ENCODE data around the gene RBMY1B. TPM values are rescaled to one million over a fixed set of nuclear protein-coding genes. Genes with fewer than 3 reads are reported as not detected.
"Not testable (repeated sequence)": the region's sequence is repeated elsewhere in the genome, so short reads cannot be mapped to it uniquely, and the experiment has no call there.

The RBMY1B gene
- total RNA-seq, result not detected

DNA sequence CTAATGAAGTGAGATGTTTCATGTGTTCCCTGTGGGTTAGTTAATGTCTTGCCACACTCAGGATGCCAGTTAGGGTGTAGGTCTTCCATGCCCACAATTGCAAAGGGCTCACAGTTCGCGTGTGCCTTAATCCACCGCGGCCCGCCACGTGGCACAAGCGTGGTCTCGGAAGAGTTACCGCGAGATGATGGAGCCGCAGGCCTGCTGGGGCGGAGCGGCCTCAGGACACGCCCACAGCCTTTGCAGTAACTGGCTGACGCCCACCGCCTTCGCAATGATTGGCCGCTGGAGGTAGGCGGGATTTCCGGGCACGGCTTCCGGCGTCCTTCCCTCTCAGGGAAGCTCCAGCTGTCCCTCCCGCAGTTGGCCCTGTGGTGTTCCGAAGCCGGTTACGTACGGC is at the start of gene RBMY1B:
Gene RBMY1B (plus strand): TSS at position 301 of the 400 bp plus-strand sequence. CDS start 2,013 bp downstream, outside the sequence.
- POLR2A ChIA-PET; H3K27ac Mint-ChIP-seq; H3K4me3 Mint-ChIP-seq; H3K4me1 Mint-ChIP-seq; H3K27me3 Mint-ChIP-seq; ATAC-seq (ENCODE audit: low read depth); H3K36me3 Mint-ChIP-seq; H3K9me3 Mint-ChIP-seq; DNase-seq: not testable (repeated sequence)

DNA sequence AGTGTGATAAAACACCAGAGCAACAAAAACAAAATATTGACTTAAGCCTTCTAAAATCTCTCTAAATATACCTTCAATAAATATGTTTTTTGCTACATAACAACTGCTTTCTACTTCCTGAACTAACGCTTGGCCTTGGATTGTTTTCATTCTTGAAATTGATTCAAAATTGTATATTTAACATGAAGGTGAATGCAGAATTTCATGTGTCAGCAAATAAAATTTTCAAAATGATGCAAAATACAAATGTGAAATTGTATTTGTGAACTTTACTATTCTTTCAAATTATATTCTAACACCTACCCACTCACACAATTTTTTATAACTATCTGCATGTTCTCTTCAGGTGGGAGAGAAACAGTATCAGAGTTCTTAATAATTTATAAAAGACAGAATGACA is 48.2 kb upstream of the RBMY1B start:
- H3K4me3 Mint-ChIP-seq; H3K9me3 Mint-ChIP-seq; ATAC-seq (ENCODE audit: low read depth); H3K27ac Mint-ChIP-seq; H3K4me1 Mint-ChIP-seq; H3K36me3 Mint-ChIP-seq; DNase-seq; H3K27me3 Mint-ChIP-seq; POLR2A ChIA-PET: not testable (repeated sequence)

DNA sequence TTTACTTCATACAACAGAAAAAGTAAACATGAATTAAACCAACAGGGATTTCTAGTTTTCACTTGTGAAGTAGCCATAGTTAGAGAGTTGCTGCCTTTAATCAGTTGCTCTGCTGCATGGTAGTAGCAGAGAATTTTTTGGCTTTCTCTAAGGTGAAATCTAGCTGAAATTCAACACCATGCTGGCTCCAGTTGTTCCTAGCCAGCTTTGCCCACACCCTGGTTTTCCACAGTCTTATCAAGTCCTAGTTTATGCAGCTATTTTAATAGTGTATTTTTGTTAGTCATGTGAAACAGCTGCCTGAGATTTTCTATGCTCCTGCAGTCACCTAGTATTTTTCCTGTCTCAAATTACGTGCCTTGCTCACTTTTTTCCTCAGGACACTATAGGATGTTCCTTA is 28.2 kb upstream of the RBMY1B start:
- no peaks in the 10 kb centered on the region for H3K4me1 Mint-ChIP-seq
- H3K27ac Mint-ChIP-seq, result no peak overlapping the region
- POLR2A ChIA-PET, result no interaction called here
- ATAC-seq (ENCODE audit: low read depth), result no peak
- H3K4me3 Mint-ChIP-seq, result no peak overlapping the region
- H3K36me3 Mint-ChIP-seq, result no peaks in the 10 kb centered on the region
- no peak for DNase-seq
- no peaks in the 10 kb centered on the region for H3K27me3 Mint-ChIP-seq
- no peaks in the 10 kb centered on the region for H3K9me3 Mint-ChIP-seq

DNA sequence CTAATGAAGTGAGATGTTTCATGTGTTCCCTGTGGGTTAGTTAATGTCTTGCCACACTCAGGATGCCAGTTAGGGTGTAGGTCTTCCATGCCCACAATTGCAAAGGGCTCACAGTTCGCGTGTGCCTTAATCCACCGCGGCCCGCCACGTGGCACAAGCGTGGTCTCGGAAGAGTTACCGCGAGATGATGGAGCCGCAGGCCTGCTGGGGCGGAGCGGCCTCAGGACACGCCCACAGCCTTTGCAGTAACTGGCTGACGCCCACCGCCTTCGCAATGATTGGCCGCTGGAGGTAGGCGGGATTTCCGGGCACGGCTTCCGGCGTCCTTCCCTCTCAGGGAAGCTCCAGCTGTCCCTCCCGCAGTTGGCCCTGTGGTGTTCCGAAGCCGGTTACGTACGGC is 23.4 kb downstream of the RBMY1B start, which contains the start of gene RBMY1A1:
Gene RBMY1A1 (plus strand): TSS at position 301 of the 400 bp plus-strand sequence. CDS start 2,013 bp downstream, outside the sequence.
- H3K27me3 Mint-ChIP-seq; H3K4me1 Mint-ChIP-seq; H3K9me3 Mint-ChIP-seq; ATAC-seq (ENCODE audit: low read depth); H3K4me3 Mint-ChIP-seq; POLR2A ChIA-PET; H3K36me3 Mint-ChIP-seq; DNase-seq; H3K27ac Mint-ChIP-seq: not testable (repeated sequence)

DNA sequence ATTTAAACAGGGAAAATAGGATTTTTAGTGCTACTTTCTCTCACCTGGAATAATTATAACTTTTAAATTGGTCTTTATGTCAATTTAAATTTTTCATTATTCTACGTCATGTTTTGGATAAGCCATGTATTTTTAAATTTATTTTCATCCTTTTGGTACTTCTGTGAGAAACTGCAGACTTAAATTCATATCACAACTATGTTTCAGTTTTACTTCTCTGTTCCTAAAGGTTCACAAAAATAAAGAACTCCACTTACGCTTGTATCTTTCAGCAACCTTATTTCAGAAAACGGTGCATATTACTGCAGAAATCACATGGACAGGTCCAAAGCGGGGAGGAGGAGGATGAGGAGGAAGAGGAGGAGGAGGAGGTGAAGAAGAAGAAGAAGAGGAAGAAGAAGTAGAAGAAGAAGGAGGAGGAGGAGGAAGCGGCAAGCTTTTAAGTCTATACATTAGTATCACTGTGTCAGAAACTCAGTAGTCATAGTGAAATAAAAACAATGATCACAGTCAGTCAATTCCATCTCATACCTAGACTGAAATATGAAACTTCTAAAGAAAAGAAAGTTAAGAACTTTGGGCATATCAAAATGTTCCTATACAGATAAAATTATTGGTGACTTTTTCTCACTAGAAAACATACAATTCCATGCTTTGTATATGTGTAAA is 48.3 kb downstream of the RBMY1B start:
- H3K36me3 Mint-ChIP-seq, H3K4me1 Mint-ChIP-seq: not testable (repeated sequence)

More for the DNA sequence above, 48.3 kb downstream of the RBMY1B start:
- H3K27me3 Mint-ChIP-seq; H3K27ac Mint-ChIP-seq; ATAC-seq (ENCODE audit: low read depth); H3K4me3 Mint-ChIP-seq; POLR2A ChIA-PET; DNase-seq; H3K9me3 Mint-ChIP-seq: not testable (repeated sequence)

Other genes starting within 250 kb of the RBMY1B start
- not detected for gene RBMY1A1, start 23.5 kb downstream of the RBMY1B start, total RNA-seq

All from activated naive CD8-positive, alpha-beta T cell treated with anti-CD3 and anti-CD28 coated beads, Interleukin-2, amount 10 ng/mL, durations not matched to agents 7 days and 5 days (primary cell).